ENCODE results near the gene CEP104. TPM values are rescaled to one million over a fixed set of nuclear protein-coding genes. Genes with fewer than 3 reads are reported as not detected.
A peak's percentile ranks its signal among the peaks of the same experiment; 100 is the strongest.
"Not testable (repeated sequence)": the region's sequence is repeated elsewhere in the genome, so short reads cannot be mapped to it uniquely, and the experiment has no call there.

The CEP104 gene
- total and polyA plus RNA-seq, 5 experiments from 2014 or later, result 13.1 to 59.0 (median 19.4) TPM

GRCh38 chr1:3817138-3817740, 39.8 kb downstream of the CEP104 start:
- Mint-ChIP-seq H3K27ac (peak overlapping the region in 1 of 10 donors; percentile 65), H3K9me3 (no peaks in the 10 kb centered on the region), H3K4me1 (no peaks in the 10 kb centered on the region), H3K4me3 (no peak overlapping the region), H3K27me3 (no peaks in the 10 kb centered on the region), H3K36me3 (peaks cover 0 to 54% (median 13%) of the 10 kb centered on the region in 3 donors)
- POLR2A ChIA-PET, result no interaction called here
- ATAC-seq (no peak), DNase-seq (peak in 1 of 10 donors; percentile 50)

- Mint-ChIP-seq H3K4me3 (no peak overlapping the region), H3K27me3 (no peaks in the 10 kb centered on the region), H3K9me3 (no peaks in the 10 kb centered on the region), H3K27ac (no peak overlapping the region), H3K36me3 (peaks cover 0 to 47% (median 10%) of the 10 kb centered on the region in 3 donors), H3K4me1 (no peaks in the 10 kb centered on the region)
- ATAC-seq (no peak), DNase-seq (peak in 1 of 10 donors; percentile 54)
- POLR2A ChIA-PET, result no interaction called here
These were observed 40.5 kb downstream of the CEP104 start for GRCh38 chr1:3816331-3817137.

- Mint-ChIP-seq H3K36me3 (peaks cover 0 to 33% (median 10%) of the 10 kb centered on the region in 3 donors), H3K4me3 (no peak overlapping the region), H3K4me1 (peaks cover 0 to 2% (median 0%) of the 10 kb centered on the region in 4 donors), H3K27ac (peak overlapping the region in 1 of 10 donors; percentile 22), H3K9me3 (no peaks in the 10 kb centered on the region), H3K27me3 (no peaks in the 10 kb centered on the region)
- POLR2A ChIA-PET, result interaction anchor here (1.1 kb wide), 1 partner anchor 43 kb away, joined by 3 read pairs; no protein-coding TSS in a partner anchor
- DNase-seq (peak in 1 of 10 donors; percentile 59), ATAC-seq (no peak)
These were observed 42.0 kb downstream of the CEP104 start for GRCh38 chr1:3814771-3815561.

- Mint-ChIP-seq H3K4me1 (peaks cover 0 to 2% (median 0%) of the 10 kb centered on the region in 4 donors), H3K4me3 (no peak overlapping the region), H3K9me3 (no peaks in the 10 kb centered on the region), H3K36me3 (peaks cover 0 to 27% (median 6%) of the 10 kb centered on the region in 3 donors), H3K27me3 (no peaks in the 10 kb centered on the region), H3K27ac (peak overlapping the region in 1 of 10 donors; percentile 22)
- ATAC-seq (no peak), DNase-seq (peak in 1 of 10 donors; percentile 16)
- POLR2A ChIA-PET, result no interaction called here
These were observed 42.9 kb downstream of the CEP104 start for GRCh38 chr1:3814065-3814464.

GRCh38 chr1:3811595-3811911, 45.5 kb downstream of the CEP104 start:
- Mint-ChIP-seq H3K27ac (peak overlapping the region in 1 of 10 donors; percentile 73), H3K36me3 (peaks cover 0 to 22% (median 4%) of the 10 kb centered on the region in 3 donors), H3K9me3 (no peaks in the 10 kb centered on the region), H3K4me1 (peaks cover 0 to 2% (median 0%) of the 10 kb centered on the region in 4 donors), H3K27me3 (peaks cover 0 to 10% (median 0%) of the 10 kb centered on the region in 5 donors), H3K4me3 (no peak overlapping the region)
- no peak for ATAC-seq
- DNase-seq, result no peak
- POLR2A ChIA-PET, result no interaction called here

GRCh38 chr1:3810149-3810761, 46.8 kb downstream of the CEP104 start:
- Mint-ChIP-seq H3K4me3 (peak overlapping the region in 1 of 10 donors; percentile 19), H3K27me3 (peaks cover 0 to 21% (median 3%) of the 10 kb centered on the region in 5 donors), H3K36me3 (peaks cover 0 to 14% (median 0%) of the 10 kb centered on the region in 3 donors), H3K27ac (peak overlapping the region in 1 of 10 donors; percentile 82)
- POLR2A ChIA-PET, H3K9me3 Mint-ChIP-seq, H3K4me1 Mint-ChIP-seq, ATAC-seq: not testable (repeated sequence)
- DNase-seq, result peak in 1 of 10 donors; percentile 23

GRCh38 chr1:3809680-3810079, 47.3 kb downstream of the CEP104 start:
- ATAC-seq, result no peak
- peak overlapping the region in 1 of 10 donors; percentile 82 for H3K27ac Mint-ChIP-seq
- H3K9me3 Mint-ChIP-seq, result no peaks in the 10 kb centered on the region
- peak overlapping the region in 1 of 10 donors; percentile 19 for H3K4me3 Mint-ChIP-seq
- peaks cover 0 to 2% (median 0%) of the 10 kb centered on the region in 4 donors for H3K4me1 Mint-ChIP-seq
- H3K27me3 Mint-ChIP-seq, result peaks cover 0 to 27% (median 8%) of the 10 kb centered on the region in 5 donors
- H3K36me3 Mint-ChIP-seq, result peaks cover 0 to 9% (median 0%) of the 10 kb centered on the region in 3 donors
- peak in 1 of 10 donors; percentile 16 for DNase-seq
- POLR2A ChIA-PET, result no interaction called here

- POLR2A ChIA-PET, result no interaction called here
- H3K27ac Mint-ChIP-seq, result no peak overlapping the region
- ATAC-seq, result no peak
These were observed 49.2 kb downstream of the CEP104 start for GRCh38 chr1:3807769-3808168.

GRCh38 chr1:3805038-3805437, 52.0 kb downstream of the CEP104 start:
- DNase-seq (peak in 1 of 10 donors; percentile 10), ATAC-seq (no peak)
- peaks cover 4 to 5% (median 4%) of the 10 kb centered on the region in 4 donors for H3K4me1 Mint-ChIP-seq
- H3K4me3 Mint-ChIP-seq, result no peak overlapping the region
- no peak overlapping the region for H3K27ac Mint-ChIP-seq
- no peaks in the 10 kb centered on the region for H3K36me3 Mint-ChIP-seq
- POLR2A ChIA-PET, result no interaction called here
- peaks cover 23 to 73% (median 39%) of the 10 kb centered on the region in 5 donors for H3K27me3 Mint-ChIP-seq
- H3K9me3 Mint-ChIP-seq, result no peaks in the 10 kb centered on the region

More at GRCh38 chr1:3807769-3808168, 49.2 kb downstream of the CEP104 start:
- no peak for DNase-seq
- no peaks in the 10 kb centered on the region for H3K9me3 Mint-ChIP-seq
- no peaks in the 10 kb centered on the region for H3K36me3 Mint-ChIP-seq
- peaks cover 0 to 2% (median 0%) of the 10 kb centered on the region in 4 donors for H3K4me1 Mint-ChIP-seq
- peaks cover 9 to 46% (median 21%) of the 10 kb centered on the region in 5 donors for H3K27me3 Mint-ChIP-seq
- H3K4me3 Mint-ChIP-seq, result no peak overlapping the region

- H3K27ac Mint-ChIP-seq, DNase-seq, POLR2A ChIA-PET, H3K9me3 Mint-ChIP-seq, H3K4me3 Mint-ChIP-seq, H3K4me1 Mint-ChIP-seq, H3K36me3 Mint-ChIP-seq, ATAC-seq: not testable (repeated sequence)
- H3K27me3 Mint-ChIP-seq, result peaks cover 23 to 78% (median 42%) of the 10 kb centered on the region in 5 donors
These were observed 52.4 kb downstream of the CEP104 start for GRCh38 chr1:3804627-3804944.

- Mint-ChIP-seq H3K27me3 (peaks cover 23 to 79% (median 43%) of the 10 kb centered on the region in 5 donors), H3K4me3 (no peak overlapping the region), H3K27ac (peak overlapping the region in 1 of 10 donors; percentile 7), H3K36me3 (no peaks in the 10 kb centered on the region), H3K9me3 (no peaks in the 10 kb centered on the region), H3K4me1 (peaks cover 3 to 5% (median 4%) of the 10 kb centered on the region in 4 donors)
- DNase-seq (no peak), ATAC-seq (no peak)
- POLR2A ChIA-PET, result no interaction called here
These were observed 52.9 kb downstream of the CEP104 start for GRCh38 chr1:3803905-3804626.

GRCh38 chr1:3800795-3801194, 56.2 kb downstream of the CEP104 start:
- H3K36me3 Mint-ChIP-seq, H3K4me3 Mint-ChIP-seq, DNase-seq, POLR2A ChIA-PET, H3K9me3 Mint-ChIP-seq, H3K27ac Mint-ChIP-seq, ATAC-seq: not testable (repeated sequence)
- Mint-ChIP-seq H3K4me1 (peaks cover 11 to 15% (median 14%) of the 10 kb centered on the region in 4 donors), H3K27me3 (peaks cover 23 to 63% (median 41%) of the 10 kb centered on the region in 5 donors)
